HepG2 (cell line): ENCODE measurements around the gene PADI4. TPM values are rescaled to one million over a fixed set of nuclear protein-coding genes. Genes with fewer than 3 reads are reported as not detected.

Experiments
- ATAC-seq: fragments of 200-7000 bp; cut with Tn5 transposase; 3 replicates; pipeline ENCODE4 v1.9.1; 2020; ENCODE audit warnings: mild to moderate bottlenecking, moderate library complexity
- BruUV-seq: library from RNA; stranded (reverse); fragments of 400-500 nt; replicated peaks from 2 replicates; lab custom pipeline; 2021; lab: Mats Ljungman, UMichigan
- CTCF ChIA-PET: fragments of 300-600 bp; formaldehyde crosslinking; extraction: SDS; loops from one replicate; lab custom pipeline; 2021; ENCODE audit warnings: low total read pairs, inconsistent platforms, low intra/inter-chr PET ratio; lab: Yijun Ruan, JAX
- POLR2A ChIA-PET: fragments of 350-600 bp; sonication (Branson Sonifier 250); formaldehyde crosslinking; loops from one replicate; lab custom pipeline; 2020; ENCODE audit warnings: antibody characterized with exemption, inconsistent platforms; lab: Yijun Ruan, JAX
- DNase-seq: peaks from one replicate; pipeline ENCODE4 v3.0.0-alpha.2; 2015; ENCODE audit warnings: low spot score
- FAIRE-seq: peaks from 3 replicates; lab custom pipeline; 2011; peaks lifted over from hg19 to GRCh38; lab: Jason Lieb, UNC
- H2AFZ ChIP-seq: one replicate; pipeline ENCODE4 v1.6.1; 2011; ENCODE audit warnings: low read length, inconsistent platforms
- H3K27ac ChIP-seq: fragments of 300-600 bp; 3 replicates; pipeline ENCODE4 v1.8.0; 2011; ENCODE audit warnings: mixed run types, mild to moderate bottlenecking, mixed read lengths, low read length, inconsistent platforms; ENCODE audit not compliant: insufficient read depth; ENCODE audit errors: extremely low read length
- H3K27me3 ChIP-seq, 2 experiments: fragments of 200-600 bp in 1 of 2; 2 replicates in 1 of 2; 3 replicates in 1 of 2; pipeline versions ENCODE4 v1.6.0 to v1.8.0; 2011; ENCODE audit warnings: low read length in 2 of 2, mild to moderate bottlenecking in 2 of 2, moderate library complexity in 2 of 2, inconsistent platforms in 1 of 2; ENCODE audit not compliant: insufficient read depth in 2 of 2, control insufficient read depth in 1 of 2
- H3K36me3 ChIP-seq, 2 experiments: fragments of 200-600 bp in 1 of 2; replicated peaks in 1 of 2; 2 replicates in 1 of 2; 3 replicates in 1 of 2; pipeline versions ENCODE4 v1.5.1 to v1.8.0; 2011; ENCODE audit warnings: low read length in 2 of 2, inconsistent platforms in 1 of 2; ENCODE audit not compliant: insufficient read depth in 2 of 2, control insufficient read depth in 1 of 2
- H3K4me1 ChIP-seq: 2 replicates; pipeline ENCODE4 v1.5.1; 2012; ENCODE audit warnings: low read length, inconsistent platforms; ENCODE audit not compliant: insufficient read depth
- H3K4me2 ChIP-seq: 2 replicates; pipeline ENCODE4 v1.6.0; 2011; ENCODE audit warnings: low read depth, low read length, inconsistent platforms
- H3K4me3 ChIP-seq, 3 experiments: fragments of 200-600 bp in 1 of 3; sonication (generic), shearing (Covaris generic) in 1 of 3; replicated peaks in 1 of 3; 2 replicates each; pipeline ENCODE4 v1.5.1; 2011 to 2016; ENCODE audit warnings: low read length in 3 of 3, inconsistent platforms in 2 of 3, low read depth in 2 of 3, mild to moderate bottlenecking in 2 of 3, control low read depth in 1 of 3, mixed read lengths in 1 of 3; ENCODE audit not compliant: insufficient read depth in 1 of 3
- H3K79me2 ChIP-seq: one replicate; pipeline ENCODE4 v1.6.1; 2011; ENCODE audit warnings: low read length, inconsistent platforms; ENCODE audit not compliant: insufficient read depth
- H3K9ac ChIP-seq: 2 replicates; pipeline ENCODE4 v1.6.0; 2011; ENCODE audit warnings: mild to moderate bottlenecking, low read depth, low read length, inconsistent platforms; ENCODE audit not compliant: insufficient read depth
- H3K9me3 ChIP-seq: 2 replicates; pipeline ENCODE4 v1.5.1; 2012; ENCODE audit warnings: mild to moderate bottlenecking, low read length
- H4K20me1 ChIP-seq: 2 replicates; pipeline ENCODE4 v1.6.0; 2011; ENCODE audit warnings: inconsistent platforms, mild to moderate bottlenecking, low read length, moderate library complexity; ENCODE audit not compliant: insufficient read depth
- ADNP ChIP-seq: sonication (generic); formaldehyde crosslinking; IDR thresholded peaks from 2 replicates; pipeline ENCODE4 v1.4.0; 2020; ENCODE audit warnings: missing genetic modification reagents
- ARNTL ChIP-seq: sonication (generic); formaldehyde crosslinking; IDR thresholded peaks from 2 replicates; pipeline ENCODE4 v1.4.0; 2020; ENCODE audit warnings: mild to moderate bottlenecking, missing genetic modification reagents
- ATF7-NPFF ChIP-seq: sonication (generic); formaldehyde crosslinking; IDR thresholded peaks from 2 replicates; pipeline ENCODE4 v1.8.1; 2023; ENCODE audit warnings: mild to moderate bottlenecking, low read depth, missing genetic modification reagents, moderate library complexity
- HNRNPUL1 ChIP-seq: fragments of 200-400 bp; formaldehyde crosslinking; IDR thresholded peaks from 2 replicates; pipeline ENCODE4 v1.6.1; 2017; ENCODE audit warnings: low read depth, mild to moderate bottlenecking, low read length, moderate library complexity
- KMT2B ChIP-seq: IDR thresholded peaks from 2 replicates; pipeline ENCODE4 v1.6.1; 2016; ENCODE audit warnings: missing genetic modification reagents, missing compliant biosample characterization
- MAFK ChIP-seq, 2 experiments: IDR thresholded peaks in 1 of 2; conservative IDR thresholded peaks in 1 of 2; 2 replicates each; pipeline ENCODE4 v1.6.1; 2011; ENCODE audit warnings: improper control_type of control experiment in 2 of 2, low read length in 2 of 2
- NFE2L1 ChIP-seq: sonication (generic); formaldehyde crosslinking; IDR thresholded peaks from 2 replicates; pipeline ENCODE4 v1.4.0; 2020; ENCODE audit warnings: missing genetic modification reagents, mild to moderate bottlenecking, borderline replicate concordance
- PBX2 ChIP-seq: IDR thresholded peaks from 2 replicates; pipeline ENCODE4 v1.6.1; 2016; ENCODE audit warnings: control low read depth
- RCOR2 ChIP-seq: IDR thresholded peaks from 2 replicates; pipeline ENCODE4 v1.6.1; 2016; ENCODE audit warnings: missing biosample characterization, missing genetic modification reagents
- TOPORS ChIP-seq: sonication (generic); formaldehyde crosslinking; IDR thresholded peaks from 2 replicates; pipeline ENCODE4 v1.8.0; 2023; ENCODE audit warnings: mild to moderate bottlenecking, missing genetic modification reagents
- ZFP62 ChIP-seq: sonication (generic); formaldehyde crosslinking; IDR thresholded peaks from 2 replicates; pipeline ENCODE4 v1.4.0; 2020; ENCODE audit warnings: missing genetic modification reagents
- ZNF225 ChIP-seq: sonication (generic); formaldehyde crosslinking; IDR thresholded peaks from 2 replicates; pipeline ENCODE4 v1.4.0; 2020; ENCODE audit warnings: mild to moderate bottlenecking, missing genetic modification reagents
- ZNF383 ChIP-seq: sonication (generic); formaldehyde crosslinking; IDR thresholded peaks from 2 replicates; pipeline ENCODE4 v1.4.0; 2020; ENCODE audit warnings: missing genetic modification reagents, mild to moderate bottlenecking, borderline replicate concordance
- ZNF547 ChIP-seq: sonication (generic); formaldehyde crosslinking; IDR thresholded peaks from 2 replicates; pipeline ENCODE4 v1.5.1; 2020; ENCODE audit warnings: mild to moderate bottlenecking, missing genetic modification reagents
- ZXDC ChIP-seq: sonication (generic); formaldehyde crosslinking; IDR thresholded peaks from 2 replicates; pipeline ENCODE4 v1.5.0; 2020; ENCODE audit warnings: mild to moderate bottlenecking, missing genetic modification reagents
- WGBS: methylation state at CpG from one replicate; pipeline ENCODE4 v1.1.6; 2017; ENCODE audit warnings: low lambda C conversion rate; 5-methylcytosine and 5-hydroxymethylcytosine counted together
- in situ Hi-C: cut with HindIII; loops from 2 replicates; pipeline ENCODE4 v1.10.0; 2017; ENCODE audit warnings: low pct_unique_long_range_greater_than_20kb; ENCODE audit not compliant: extremely low pct_ligation_motif_present
- intact Hi-C: fragments of 100-400 bp; cut with micrococcal nuclease; formaldehyde crosslinking; loops from one replicate; pipeline ENCODE4 v1.10.0; 2022; ENCODE audit not compliant: unreplicated experiment
- polyA plus RNA-seq, 8 experiments: library from polyadenylated mRNA; depleted of rRNA in 3 of 8; stranded (reverse) in 7 of 8; unstranded in 1 of 8; fragments of >200 nt; fragmentation: Illumina TruSeq in 4 of 8; extraction: Trizol in 4 of 8; gene quantifications; 2 replicates each; pipeline versions ENCODE4 v1.2.1 to v1.2.3, GENCODE V29; 2011 to 2016; ENCODE audit warnings: low read depth in 4 of 8, missing spikeins in 1 of 8, mixed read lengths in 1 of 8; ENCODE audit not compliant: insufficient read depth in 1 of 8
- total RNA-seq, 5 experiments: library from RNA; depleted of rRNA; stranded (reverse); fragments of >200 nt; fragmentation: Illumina TruSeq; extraction: Trizol; gene quantifications; 2 replicates each; pipeline ENCODE4 v1.2.3, GENCODE V29; 2016; ENCODE audit warnings: low read depth in 1 of 5
- TF ChIP-seq, protein P1 (sequence below): IDR thresholded peaks from 2 replicates; pipeline ENCODE4 v1.6.1; 2016; ENCODE audit warnings: low read depth

PADI4 gene
- total and polyA plus RNA-seq, 2 of the 13 experiments (the other 11 are each of a cell fraction or from before 2014, with no cell fraction given): 0.04 TPM

- FAIRE-seq (no peak), ATAC-seq (no peak), DNase-seq (no peak)
- Histone ChIP-seq H3K4me3 (no peak overlapping the region), H4K20me1 (no peaks in the 10 kb centered on the region), H3K79me2 (no peaks in the 10 kb centered on the region), H2AFZ (no peak overlapping the region), H3K4me1 (no peaks in the 10 kb centered on the region), H3K9ac (no peak overlapping the region), H3K27me3 (peaks cover 2 to 11% of the 10 kb centered on the region in 2 experiments; a peak in 1 of 5 replicates), H3K9me3 (no peaks in the 10 kb centered on the region), H3K36me3 (no peaks in the 10 kb centered on the region), H3K27ac (no peak overlapping the region), H3K4me2 (no peak overlapping the region)
- no TSS peak for BruUV-seq
- ChIA-PET CTCF (no interaction called here), POLR2A (no interaction called here)
- intact Hi-C loops: no loop called here
- 51% methylated on average over 5 of the region's 5 CpGs for WGBS
- TF ChIP-seq ZNF547: no peak
- TF ChIP-seq ZNF383 (CRISPR knock-in tag): no peak
- TF ChIP-seq, protein P1, sequence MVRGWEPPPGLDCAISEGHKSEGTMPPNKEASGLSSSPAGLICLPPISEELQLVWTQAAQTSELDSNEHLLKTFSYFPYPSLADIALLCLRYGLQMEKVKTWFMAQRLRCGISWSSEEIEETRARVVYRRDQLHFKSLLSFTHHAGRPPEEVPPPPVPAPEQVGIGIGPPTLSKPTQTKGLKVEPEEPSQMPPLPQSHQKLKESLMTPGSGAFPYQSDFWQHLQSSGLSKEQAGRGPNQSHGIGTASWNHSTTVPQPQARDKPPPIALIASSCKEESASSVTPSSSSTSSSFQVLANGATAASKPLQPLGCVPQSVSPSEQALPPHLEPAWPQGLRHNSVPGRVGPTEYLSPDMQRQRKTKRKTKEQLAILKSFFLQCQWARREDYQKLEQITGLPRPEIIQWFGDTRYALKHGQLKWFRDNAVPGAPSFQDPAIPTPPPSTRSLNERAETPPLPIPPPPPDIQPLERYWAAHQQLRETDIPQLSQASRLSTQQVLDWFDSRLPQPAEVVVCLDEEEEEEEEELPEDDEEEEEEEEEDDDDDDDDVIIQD: no peak
- TF ChIP-seq MAFK (conservative IDR thresholded peaks at IDR 0.05 in 1 of 2, IDR thresholded peaks at IDR 0.05 in 1 of 2; ENCODE audit: low read length in 2 of 2): no peak
- no peak for TF ChIP-seq ADNP
- TF ChIP-seq ARNTL (CRISPR knock-in tag): no peak
- TF ChIP-seq TOPORS (CRISPR knock-in tag): no peak
- no peak for TF ChIP-seq ATF7-NPFF
- in situ Hi-C loops: no loop called here
Observed at GRCh38 chr1:17260738-17261137, 47.3 kb upstream of the PADI4 start.

GRCh38 chr1:17263936-17264335 is 44.1 kb upstream of the PADI4 start:
- Histone ChIP-seq H3K4me2 (no peak overlapping the region), H3K4me3 (no peak overlapping the region), H2AFZ (no peak overlapping the region), H3K9ac (no peak overlapping the region), H4K20me1 (no peaks in the 10 kb centered on the region), H3K9me3 (no peaks in the 10 kb centered on the region), H3K27me3 (peaks cover 2 to 4% of the 10 kb centered on the region in 2 experiments; a peak in 2 of 5 replicates), H3K36me3 (no peaks in the 10 kb centered on the region), H3K79me2 (no peaks in the 10 kb centered on the region), H3K27ac (no peak overlapping the region), H3K4me1 (no peaks in the 10 kb centered on the region)
- DNase-seq (no peak), FAIRE-seq (no peak), ATAC-seq (no peak)
- in situ Hi-C loops (no loop called here), intact Hi-C loops (no loop called here)
- POLR2A ChIA-PET: no interaction called here
- BruUV-seq: no TSS peak
- CTCF ChIA-PET: no interaction called here
- no peak for TF ChIP-seq ZNF225 (CRISPR knock-in tag)
- TF ChIP-seq HNRNPUL1: no peak
- no peak for TF ChIP-seq NFE2L1 (CRISPR knock-in tag)
- no peak for TF ChIP-seq KMT2B (CRISPR knock-in tag)
- TF ChIP-seq RCOR2: no peak
- no peak for TF ChIP-seq PBX2 (CRISPR knock-in tag)
- no peak for TF ChIP-seq ZXDC (CRISPR knock-in tag)
- no peak for TF ChIP-seq ZFP62 (CRISPR knock-in tag)
